Measurements from ENCODE around the gene PIGBOS1.

GRCh38 chr15:55356985-55357585 is 38.2 kb upstream of the PIGBOS1 start:
- no peak for TF ChIP-seq CTCF (conservative IDR thresholded peaks at IDR 0.05; ENCODE audit: low read depth, low read length)
- TF ChIP-seq EZH2 (IDR thresholded peaks at IDR 0.05; ENCODE audit: borderline replicate concordance, low read depth, low read length, poor library complexity, severe bottlenecking), result no peak
